Retinal pigment epithelial cell (primary cell): Measurements from ENCODE around the gene TMEM229A.

Source experiments
- DNase-seq: peaks from one replicate; pipeline ENCODE4 v3.0.0-alpha.2; 2010; ENCODE audit warnings: low read depth
- H3K4me3 ChIP-seq: 2 replicates; pipeline ENCODE4 v1.5.1; 2011; ENCODE audit warnings: mild to moderate bottlenecking, low read length, control low read depth, moderate library complexity
- TF ChIP-seq, protein P1 (sequence below): conservative IDR thresholded peaks from 2 replicates; pipeline ENCODE4 v1.5.1; 2011; ENCODE audit warnings: low read depth, low read length, control low read depth, inconsistent platforms

Gene TMEM229A

GRCh38 chr7:124071843-124072242 is 39.0 kb upstream of the TMEM229A start:
- DNase-seq = peak; percentile 93

GRCh38 chr7:124062171-124062570 is 29.3 kb upstream of the TMEM229A start:
- TF ChIP-seq, protein P1, sequence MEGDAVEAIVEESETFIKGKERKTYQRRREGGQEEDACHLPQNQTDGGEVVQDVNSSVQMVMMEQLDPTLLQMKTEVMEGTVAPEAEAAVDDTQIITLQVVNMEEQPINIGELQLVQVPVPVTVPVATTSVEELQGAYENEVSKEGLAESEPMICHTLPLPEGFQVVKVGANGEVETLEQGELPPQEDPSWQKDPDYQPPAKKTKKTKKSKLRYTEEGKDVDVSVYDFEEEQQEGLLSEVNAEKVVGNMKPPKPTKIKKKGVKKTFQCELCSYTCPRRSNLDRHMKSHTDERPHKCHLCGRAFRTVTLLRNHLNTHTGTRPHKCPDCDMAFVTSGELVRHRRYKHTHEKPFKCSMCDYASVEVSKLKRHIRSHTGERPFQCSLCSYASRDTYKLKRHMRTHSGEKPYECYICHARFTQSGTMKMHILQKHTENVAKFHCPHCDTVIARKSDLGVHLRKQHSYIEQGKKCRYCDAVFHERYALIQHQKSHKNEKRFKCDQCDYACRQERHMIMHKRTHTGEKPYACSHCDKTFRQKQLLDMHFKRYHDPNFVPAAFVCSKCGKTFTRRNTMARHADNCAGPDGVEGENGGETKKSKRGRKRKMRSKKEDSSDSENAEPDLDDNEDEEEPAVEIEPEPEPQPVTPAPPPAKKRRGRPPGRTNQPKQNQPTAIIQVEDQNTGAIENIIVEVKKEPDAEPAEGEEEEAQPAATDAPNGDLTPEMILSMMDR = no peak
- no peak for DNase-seq
- H3K4me3 ChIP-seq = no peak overlapping the region

More at GRCh38 chr7:124071843-124072242, 39.0 kb upstream of the TMEM229A start:
- TF ChIP-seq, protein P1 = no peak
- no peak overlapping the region for H3K4me3 ChIP-seq

DNA sequence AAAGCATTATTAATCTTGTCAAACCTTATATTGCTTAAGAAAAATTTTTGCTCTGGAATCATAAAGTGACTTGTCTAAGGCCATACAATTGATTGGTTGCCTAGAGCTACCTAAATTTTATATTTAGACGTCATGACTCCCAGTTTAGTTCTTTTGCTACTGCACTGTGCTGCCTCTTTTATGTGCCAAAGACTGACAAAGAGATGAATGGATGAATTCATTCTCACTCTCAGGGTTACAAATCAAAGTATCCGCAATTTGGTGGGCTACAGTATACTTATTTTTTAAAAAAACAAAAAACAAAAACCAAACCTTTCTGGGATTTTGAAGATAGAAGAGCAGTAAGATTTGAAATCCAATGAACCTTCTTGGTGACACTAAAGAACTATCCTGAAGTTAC is 27.7 kb upstream of the TMEM229A start:
- no peak overlapping the region for H3K4me3 ChIP-seq
- DNase-seq = no peak
- TF ChIP-seq, protein P1 = no peak

- DNase-seq = no peak
- TF ChIP-seq, protein P1 = no peak
- H3K4me3 ChIP-seq = no peak overlapping the region
These were observed 26.5 kb upstream of the TMEM229A start for GRCh38 chr7:124059375-124059774.

DNA sequence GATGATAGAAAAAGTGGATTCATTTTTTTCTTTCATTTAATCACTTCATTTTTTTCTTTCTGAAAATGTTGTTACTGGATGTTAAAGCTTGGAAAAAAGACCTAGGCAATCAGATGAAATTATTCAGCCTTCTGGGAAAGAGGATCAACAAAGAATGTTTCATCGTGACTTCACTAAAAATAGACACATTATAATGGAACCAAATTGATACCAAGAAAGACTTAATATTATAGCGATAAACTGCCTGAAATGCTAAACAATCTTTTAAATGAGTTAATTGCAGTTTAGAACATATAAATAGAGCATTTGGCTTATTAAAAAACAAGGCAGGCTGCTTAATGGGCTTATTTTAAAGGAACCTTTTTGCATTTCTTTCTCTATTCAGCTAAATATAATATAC is 25.6 kb upstream of the TMEM229A start:
- no peak for DNase-seq
- H3K4me3 ChIP-seq = no peak overlapping the region
- TF ChIP-seq, protein P1 = no peak

GRCh38 chr7:124057872-124058271 is 25.0 kb upstream of the TMEM229A start:
- TF ChIP-seq, protein P1 = no peak
- no peak for DNase-seq
- H3K4me3 ChIP-seq = no peak overlapping the region

GRCh38 chr7:124056234-124056633 is 23.4 kb upstream of the TMEM229A start:
- TF ChIP-seq, protein P1 = no peak
- DNase-seq = no peak
- no peak overlapping the region for H3K4me3 ChIP-seq
